ENCODE data around the gene HS6ST1.

GRCh38 chr2:128341621-128342020 is 23.0 kb upstream of the HS6ST1 start:
- TF ChIP-seq POLR2A (IDR thresholded peaks at IDR 0.05) (no peak), CTCF (IDR thresholded peaks at IDR 0.05 in 8 of 11, conservative IDR thresholded peaks at IDR 0.05 in 3 of 11) (no peak)

All from spleen (tissue), 7 donors.